ENCODE results near the gene CLPSL1. TPM values are rescaled to one million over a fixed set of nuclear protein-coding genes. Genes with fewer than 3 reads are reported as not detected.
"Not testable (repeated sequence)": the region's sequence is repeated elsewhere in the genome, so short reads cannot be mapped to it uniquely, and the experiment has no call there.

The CLPSL1 gene, protein sequence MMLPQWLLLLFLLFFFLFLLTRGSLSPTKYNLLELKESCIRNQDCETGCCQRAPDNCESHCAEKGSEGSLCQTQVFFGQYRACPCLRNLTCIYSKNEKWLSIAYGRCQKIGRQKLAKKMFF
- not detected in 2 replicates for total RNA-seq

GRCh38 chr6:35780719-35781118, at the start of gene CLPSL1:
Gene CLPSL1 (plus strand): TSS chr6:35781019. CDS start chr6:35781111, 92 bp downstream.
- TF ChIP-seq CTCF (IDR thresholded peaks at IDR 0.05; ENCODE audit: extremely low read depth, low read depth, low read length) = no peak
- Histone ChIP-seq H2AFZ (ENCODE audit: low read length) (no peak within 1 kb of the TSS), H3K9me3 (ENCODE audit: low read depth, low read length) (no peaks in the 10 kb centered on the region), H3K4me3 (ENCODE audit: insufficient read depth, low read length) (no peak within 1 kb of the TSS), H3K27ac (ENCODE audit: low read depth, low read length) (no peak within 1 kb of the TSS), H3K79me2 (ENCODE audit: insufficient read depth, low read length) (no peaks in the 10 kb centered on the region), H3K36me3 (ENCODE audit: insufficient read depth, low read length) (no peaks in the 10 kb centered on the region), H3K4me1 (ENCODE audit: insufficient read depth, low read length) (no peaks in the 10 kb centered on the region), H3K4me2 (ENCODE audit: insufficient read depth, low read length) (no peak within 1 kb of the TSS), H3K27me3 (ENCODE audit: insufficient read depth, low read length) (peaks cover 24% of the 10 kb centered on the region), H4K20me1 (ENCODE audit: insufficient read depth, low read length) (no peaks in the 10 kb centered on the region)
- peak; percentile 45 for DNase-seq (ENCODE audit: insufficient read length, low spot score, missing footprints)

- peak; percentile 97 for DNase-seq (ENCODE audit: insufficient read length, low spot score, missing footprints)
- H3K27ac ChIP-seq (ENCODE audit: low read depth, low read length) = peak overlapping the region; percentile 83
- TF ChIP-seq CTCF (IDR thresholded peaks at IDR 0.05; ENCODE audit: extremely low read depth, low read depth, low read length) = no peak
- H3K79me2 ChIP-seq (ENCODE audit: insufficient read depth, low read length) = no peaks in the 10 kb centered on the region
- H3K4me2 ChIP-seq (ENCODE audit: insufficient read depth, low read length) = peak overlapping the region; percentile 99
- H3K4me3 ChIP-seq (ENCODE audit: insufficient read depth, low read length) = peak overlapping the region; percentile 90
- H4K20me1 ChIP-seq (ENCODE audit: insufficient read depth, low read length) = no peaks in the 10 kb centered on the region
- peaks cover 26% of the 10 kb centered on the region for H3K4me1 ChIP-seq (ENCODE audit: insufficient read depth, low read length)
- H2AFZ ChIP-seq (ENCODE audit: low read length) = peak overlapping the region; percentile 97
- H3K36me3 ChIP-seq (ENCODE audit: insufficient read depth, low read length) = no peaks in the 10 kb centered on the region
- no peaks in the 10 kb centered on the region for H3K9me3 ChIP-seq (ENCODE audit: low read depth, low read length)
- H3K27me3 ChIP-seq (ENCODE audit: insufficient read depth, low read length) = no peaks in the 10 kb centered on the region
Observed at GRCh38 chr6:35731414-35731735, 49.4 kb upstream of the CLPSL1 start.

DNA sequence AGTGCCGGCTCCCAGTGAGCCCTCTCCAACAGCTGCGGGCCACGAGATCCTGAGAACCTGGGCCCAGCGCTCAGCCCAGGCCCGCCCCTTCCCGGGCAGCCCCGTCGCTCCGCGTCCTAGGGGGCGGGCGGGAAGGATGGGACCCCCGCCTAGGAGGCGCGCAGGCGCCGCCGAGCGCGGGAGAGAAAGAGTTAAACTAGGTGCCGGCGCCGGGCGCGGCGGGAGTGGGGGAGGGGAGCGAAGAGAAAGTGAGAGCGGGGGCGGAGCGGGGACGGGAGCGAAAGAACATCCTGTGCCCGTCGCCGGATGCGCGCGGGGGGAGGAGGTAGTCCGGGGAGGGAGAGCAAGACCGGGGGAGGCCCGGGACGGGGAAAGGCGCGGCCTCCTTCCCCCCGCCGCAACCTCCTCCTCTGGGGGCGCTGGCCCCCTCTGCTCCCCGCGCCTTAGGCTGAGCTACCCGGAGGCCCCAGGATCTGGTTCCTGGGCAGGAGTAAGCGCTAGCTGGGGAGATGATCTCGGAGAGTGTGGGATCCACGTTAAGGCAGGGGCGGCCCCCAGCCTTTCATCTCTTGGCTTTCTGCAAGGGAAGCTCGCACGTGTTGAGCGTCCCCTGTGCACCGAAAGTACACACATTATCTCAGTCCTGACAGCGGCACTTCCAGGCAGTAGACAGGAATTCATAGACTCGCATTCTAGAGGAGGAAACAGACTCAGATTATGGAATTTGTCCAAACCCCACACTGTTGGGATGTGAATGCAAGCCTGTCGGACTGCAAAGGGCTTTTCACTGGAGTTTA, 48.9 kb upstream of the CLPSL1 start:
- Histone ChIP-seq H3K27ac (ENCODE audit: low read depth, low read length) (peak overlapping the region; percentile 83), H3K9me3 (ENCODE audit: low read depth, low read length) (no peaks in the 10 kb centered on the region), H4K20me1 (ENCODE audit: insufficient read depth, low read length) (no peaks in the 10 kb centered on the region), H3K27me3 (ENCODE audit: insufficient read depth, low read length) (no peaks in the 10 kb centered on the region), H3K4me2 (ENCODE audit: insufficient read depth, low read length) (peak overlapping the region; percentile 99), H3K4me1 (ENCODE audit: insufficient read depth, low read length) (peaks cover 20% of the 10 kb centered on the region), H3K4me3 (ENCODE audit: insufficient read depth, low read length) (peak overlapping the region; percentile 90), H2AFZ (ENCODE audit: low read length) (peak overlapping the region; percentile 97), H3K79me2 (ENCODE audit: insufficient read depth, low read length) (no peaks in the 10 kb centered on the region), H3K36me3 (ENCODE audit: insufficient read depth, low read length) (no peaks in the 10 kb centered on the region)
- TF ChIP-seq CTCF (IDR thresholded peaks at IDR 0.05; ENCODE audit: extremely low read depth, low read depth, low read length) = no peak
- peak; percentile 97 for DNase-seq (ENCODE audit: insufficient read length, low spot score, missing footprints)

DNA sequence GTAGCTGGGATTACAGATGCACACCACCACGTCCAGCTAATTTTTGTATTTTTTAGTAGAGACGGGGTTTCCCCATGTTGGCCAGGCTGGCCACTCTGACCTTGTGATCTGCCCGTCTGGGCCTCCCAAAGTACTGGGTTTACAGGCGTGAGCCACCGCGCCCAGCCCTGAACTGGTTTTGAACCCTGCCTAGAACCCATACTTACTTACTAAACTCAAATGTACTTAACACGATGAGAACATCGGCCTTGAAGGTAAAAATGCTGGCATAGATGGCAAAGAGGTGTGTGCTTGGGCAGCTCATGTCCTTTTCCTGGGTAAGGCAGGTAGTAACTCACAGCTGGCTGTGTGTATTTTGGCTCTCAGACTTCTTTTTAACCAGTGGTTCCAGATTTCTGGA, 47.2 kb upstream of the CLPSL1 start:
- Histone ChIP-seq H3K36me3 (ENCODE audit: insufficient read depth, low read length) (no peaks in the 10 kb centered on the region), H3K4me1 (ENCODE audit: insufficient read depth, low read length) (peaks cover 7% of the 10 kb centered on the region), H3K9me3 (ENCODE audit: low read depth, low read length) (no peaks in the 10 kb centered on the region), H3K27ac (ENCODE audit: low read depth, low read length) (no peak overlapping the region), H4K20me1 (ENCODE audit: insufficient read depth, low read length) (no peaks in the 10 kb centered on the region), H3K79me2 (ENCODE audit: insufficient read depth, low read length) (no peaks in the 10 kb centered on the region), H3K4me2 (ENCODE audit: insufficient read depth, low read length) (no peak overlapping the region), H2AFZ (ENCODE audit: low read length) (no peak overlapping the region), H3K27me3 (ENCODE audit: insufficient read depth, low read length) (no peaks in the 10 kb centered on the region), H3K4me3 (ENCODE audit: insufficient read depth, low read length) (no peak overlapping the region)
- no peak for TF ChIP-seq CTCF (IDR thresholded peaks at IDR 0.05; ENCODE audit: extremely low read depth, low read depth, low read length)
- DNase-seq (ENCODE audit: insufficient read length, low spot score, missing footprints) = no peak

- H2AFZ ChIP-seq (ENCODE audit: low read length); H4K20me1 ChIP-seq (ENCODE audit: insufficient read depth, low read length); H3K9me3 ChIP-seq (ENCODE audit: low read depth, low read length); H3K4me3 ChIP-seq (ENCODE audit: insufficient read depth, low read length); H3K4me2 ChIP-seq (ENCODE audit: insufficient read depth, low read length); H3K27ac ChIP-seq (ENCODE audit: low read depth, low read length); DNase-seq (ENCODE audit: insufficient read length, low spot score, missing footprints); H3K4me1 ChIP-seq (ENCODE audit: insufficient read depth, low read length); H3K36me3 ChIP-seq (ENCODE audit: insufficient read depth, low read length); H3K79me2 ChIP-seq (ENCODE audit: insufficient read depth, low read length); H3K27me3 ChIP-seq (ENCODE audit: insufficient read depth, low read length): not testable (repeated sequence)
Observed at GRCh38 chr6:35734319-35734718, 46.5 kb upstream of the CLPSL1 start.
